HG02623 (cell line): ENCODE measurements around the gene DBET.
"Not testable (repeated sequence)": the region's sequence is repeated elsewhere in the genome, so short reads cannot be mapped to it uniquely, and the experiment has no call there.

Experiments
- ATAC-seq: cut with Tn5 transposase; IDR thresholded peaks from one replicate; pipeline ENCODE4 v1.9.1; 2021; ENCODE audit warnings: moderate library complexity; ENCODE audit not compliant: unreplicated experiment

Gene DBET

GRCh38 chr4:190064342-190064741 lies at the start of gene DBET:
DBET (plus strand) TSS chr4:190064502.
- not testable (repeated sequence) for ATAC-seq

GRCh38 chr4:190014771-190015537 lies 49.3 kb upstream of the DBET start:
- ATAC-seq: no peak

- ATAC-seq: no peak
Observed at GRCh38 chr4:190015538-190016368, 48.5 kb upstream of the DBET start.

- ATAC-seq: no peak
Observed at GRCh38 chr4:190016369-190017289, 47.7 kb upstream of the DBET start.

GRCh38 chr4:190017357-190018200 lies 46.7 kb upstream of the DBET start:
- no peak for ATAC-seq

- ATAC-seq: no peak
Observed at GRCh38 chr4:190018201-190018920, 45.9 kb upstream of the DBET start.

GRCh38 chr4:190019023-190019858 lies 45.1 kb upstream of the DBET start:
- ATAC-seq: no peak

- not testable (repeated sequence) for ATAC-seq
Observed at GRCh38 chr4:190019859-190020463, 44.3 kb upstream of the DBET start.

GRCh38 chr4:190020790-190021717 lies 43.2 kb upstream of the DBET start:
- ATAC-seq: no peak

GRCh38 chr4:190021973-190022372 lies 42.3 kb upstream of the DBET start:
- ATAC-seq: not testable (repeated sequence)

- not testable (repeated sequence) for ATAC-seq
Observed at GRCh38 chr4:190022614-190023281, 41.6 kb upstream of the DBET start.

- ATAC-seq: not testable (repeated sequence)
Observed at GRCh38 chr4:190027156-190027555, 37.1 kb upstream of the DBET start, which contains the start of gene FRG2. FRG2 (minus strand) TSS chr4:190027256; CDS start chr4:190027204, 52 bp downstream.

- ATAC-seq: not testable (repeated sequence)
Observed at GRCh38 chr4:190031264-190031663, 33.0 kb upstream of the DBET start.

- ATAC-seq: peak; percentile 61
Observed at GRCh38 chr4:190037704-190038388, 26.5 kb upstream of the DBET start.

- not testable (repeated sequence) for ATAC-seq
Observed at GRCh38 chr4:190040873-190041272, 23.4 kb upstream of the DBET start.

GRCh38 chr4:190047627-190048026 lies 16.7 kb upstream of the DBET start:
- ATAC-seq: not testable (repeated sequence)
